Upper lobe of right lung (tissue), 1 donor: ENCODE data around the gene SLC9A7. TPM values are rescaled to one million over a fixed set of nuclear protein-coding genes. Genes with fewer than 3 reads are reported as not detected.

Experiments used
- ATAC-seq: fragments of 200-7000 bp; cut with Tn5 transposase; one replicate; pipeline ENCODE4 v1.9.1; 2020; ENCODE audit warnings: mild to moderate bottlenecking, moderate library complexity
- DNase-seq: peaks from one replicate; pipeline ENCODE4 v3.0.0-alpha.2; 2020
- H3K27ac ChIP-seq: fragments of 200-600 bp; one replicate; pipeline ENCODE4 v1.8.0; 2022
- H3K27me3 ChIP-seq: fragments of 200-600 bp; one replicate; pipeline ENCODE4 v1.8.0; 2022; ENCODE audit warnings: mild to moderate bottlenecking
- H3K36me3 ChIP-seq: fragments of 200-600 bp; one replicate; pipeline ENCODE4 v1.8.0; 2022
- H3K4me1 ChIP-seq: fragments of 200-600 bp; one replicate; pipeline ENCODE4 v1.8.0; 2022
- H3K4me3 ChIP-seq: fragments of 200-600 bp; one replicate; pipeline ENCODE4 v1.8.0; 2022; ENCODE audit warnings: mild to moderate bottlenecking
- H3K9me3 ChIP-seq: fragments of 200-600 bp; one replicate; pipeline ENCODE4 v1.8.0; 2022
- intact Hi-C: fragments of 100-400 bp; cut with DNase I; formaldehyde crosslinking; loops from one replicate; pipeline ENCODE4 v1.11.0; 2022
- total RNA-seq: library from RNA; stranded (reverse); fragmentation: NEBNext Ultra II Directional; extraction: Animal tissue kit (Norgen Biotek cat#: 25700); gene quantifications from one replicate; pipeline ENCODE4 v1.2.1, GENCODE V29; 2021
- TF ChIP-seq, protein P1 (sequence below): fragments of 200-600 bp; IDR thresholded peaks from one replicate; pipeline ENCODE4 v1.8.0; 2022; ENCODE audit warnings: antibody characterized with exemption
- donor health status: DM: no; HTN: yes; CAD: no; lungs with severe emphysema.

SLC9A7 gene
- total RNA-seq, 1 donor from 2014 or later = 8.8 TPM

DNA sequence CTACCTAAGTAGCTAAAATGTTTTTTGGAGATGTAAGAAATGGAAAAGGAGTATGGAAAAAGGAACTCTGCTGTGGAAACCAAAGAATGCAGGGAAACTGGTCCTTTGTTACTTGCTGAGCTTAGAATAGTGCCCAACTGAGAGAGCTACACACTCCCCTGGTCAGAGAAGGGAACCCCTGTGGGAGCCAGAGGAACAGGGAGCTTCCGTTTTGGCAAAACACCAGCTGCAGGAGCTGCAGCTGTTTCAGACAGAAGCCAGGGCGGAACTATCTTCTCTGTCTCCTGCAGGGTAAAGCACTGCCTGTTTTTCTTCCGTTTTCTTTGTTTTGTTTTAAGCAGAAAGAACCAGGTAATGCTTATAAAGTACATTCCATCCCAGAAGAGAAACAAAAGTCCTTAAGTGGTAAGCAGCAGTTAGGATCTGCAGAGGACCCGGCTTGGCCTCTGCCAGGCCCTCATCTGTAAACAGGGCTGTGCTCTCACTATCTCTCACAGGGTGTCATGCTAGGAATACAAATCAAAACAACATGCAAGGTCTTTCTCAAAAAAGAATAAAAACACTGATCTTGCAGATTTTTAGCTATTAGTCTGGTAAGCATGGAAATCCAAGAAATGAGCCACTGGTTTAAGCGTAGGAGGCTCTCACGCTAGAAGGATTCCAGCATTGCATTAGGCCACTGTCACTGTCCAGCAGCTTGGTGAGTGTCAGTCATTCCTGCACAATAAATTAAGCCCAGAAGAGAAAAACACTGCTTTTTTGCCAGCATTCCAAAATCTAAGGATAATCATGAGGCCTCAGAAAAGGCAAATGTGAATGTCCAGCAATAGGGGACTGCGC is 109.3 kb downstream of the SLC9A7 start:
- ATAC-seq (peak; percentile 72), DNase-seq (no peak)
- Histone ChIP-seq H3K27ac (no peak overlapping the region), H3K4me3 (no peak overlapping the region), H3K4me1 (peaks cover 13% of the 10 kb centered on the region), H3K9me3 (no peaks in the 10 kb centered on the region), H3K36me3 (no peaks in the 10 kb centered on the region), H3K27me3 (no peaks in the 10 kb centered on the region)
- intact Hi-C loops = loop anchor here (10.0 kb wide), 1 partner anchor 75 kb away; the partner anchor contains the start of gene CHST7
- TF ChIP-seq, protein P1, sequence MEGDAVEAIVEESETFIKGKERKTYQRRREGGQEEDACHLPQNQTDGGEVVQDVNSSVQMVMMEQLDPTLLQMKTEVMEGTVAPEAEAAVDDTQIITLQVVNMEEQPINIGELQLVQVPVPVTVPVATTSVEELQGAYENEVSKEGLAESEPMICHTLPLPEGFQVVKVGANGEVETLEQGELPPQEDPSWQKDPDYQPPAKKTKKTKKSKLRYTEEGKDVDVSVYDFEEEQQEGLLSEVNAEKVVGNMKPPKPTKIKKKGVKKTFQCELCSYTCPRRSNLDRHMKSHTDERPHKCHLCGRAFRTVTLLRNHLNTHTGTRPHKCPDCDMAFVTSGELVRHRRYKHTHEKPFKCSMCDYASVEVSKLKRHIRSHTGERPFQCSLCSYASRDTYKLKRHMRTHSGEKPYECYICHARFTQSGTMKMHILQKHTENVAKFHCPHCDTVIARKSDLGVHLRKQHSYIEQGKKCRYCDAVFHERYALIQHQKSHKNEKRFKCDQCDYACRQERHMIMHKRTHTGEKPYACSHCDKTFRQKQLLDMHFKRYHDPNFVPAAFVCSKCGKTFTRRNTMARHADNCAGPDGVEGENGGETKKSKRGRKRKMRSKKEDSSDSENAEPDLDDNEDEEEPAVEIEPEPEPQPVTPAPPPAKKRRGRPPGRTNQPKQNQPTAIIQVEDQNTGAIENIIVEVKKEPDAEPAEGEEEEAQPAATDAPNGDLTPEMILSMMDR = no peak

DNA sequence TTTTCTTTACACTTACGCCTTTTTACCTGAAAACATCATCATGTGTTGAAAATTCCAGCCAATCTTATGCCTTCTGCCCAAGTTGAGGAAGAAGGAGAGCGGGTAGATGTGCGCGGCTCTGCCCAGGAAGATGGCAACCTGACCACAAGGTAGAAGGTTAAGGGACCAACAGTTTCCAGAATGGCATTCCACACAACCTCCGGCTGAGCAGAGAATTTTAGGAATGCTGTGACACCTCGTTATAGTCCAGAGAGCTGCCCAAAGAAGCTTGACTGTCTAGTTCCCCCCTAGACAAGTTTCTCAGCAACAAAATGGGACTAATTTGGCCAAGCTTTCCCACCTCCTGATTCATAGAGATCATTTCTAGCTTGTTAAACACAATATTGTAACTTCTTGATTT is 110.3 kb downstream of the SLC9A7 start:
- H3K9me3 ChIP-seq = no peaks in the 10 kb centered on the region
- H3K36me3 ChIP-seq = no peaks in the 10 kb centered on the region
- TF ChIP-seq, protein P1 = no peak
- H3K4me3 ChIP-seq = no peak overlapping the region
- no peak overlapping the region for H3K27ac ChIP-seq
- intact Hi-C loops = loop anchor here (10.0 kb wide), 1 partner anchor 74 kb away; the partner anchor contains the start of gene CHST7
- peaks cover 13% of the 10 kb centered on the region for H3K4me1 ChIP-seq
- ATAC-seq = no peak
- H3K27me3 ChIP-seq = no peaks in the 10 kb centered on the region
- DNase-seq = no peak

DNA sequence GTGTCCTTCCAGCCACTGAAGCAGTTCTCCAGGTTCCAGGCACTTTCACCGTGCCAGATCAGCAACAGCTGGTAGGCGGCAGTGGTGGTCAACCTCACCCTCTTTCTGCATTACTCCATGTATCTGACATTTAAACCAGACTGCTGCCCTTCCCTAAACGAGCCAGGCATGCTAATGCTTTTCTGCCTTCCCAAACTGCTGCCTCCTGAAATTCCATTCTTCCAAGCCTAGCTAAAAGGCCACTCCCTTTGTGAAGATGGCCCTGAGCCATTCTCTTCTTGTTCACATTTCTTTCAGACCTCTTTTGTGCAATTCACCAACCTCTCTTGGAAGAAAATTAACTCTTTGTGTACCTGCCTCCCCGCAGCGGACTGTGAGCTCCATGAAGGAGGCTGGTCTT is 111.7 kb downstream of the SLC9A7 start:
- TF ChIP-seq, protein P1 = no peak
- no peak overlapping the region for H3K27ac ChIP-seq
- no peaks in the 10 kb centered on the region for H3K36me3 ChIP-seq
- H3K9me3 ChIP-seq = no peaks in the 10 kb centered on the region
- no peak overlapping the region for H3K4me3 ChIP-seq
- no peaks in the 10 kb centered on the region for H3K27me3 ChIP-seq
- ATAC-seq = no peak
- DNase-seq = no peak
- peaks cover 13% of the 10 kb centered on the region for H3K4me1 ChIP-seq
- intact Hi-C loops = loop anchor here (10.0 kb wide), 1 partner anchor 72 kb away; the partner anchor contains the start of gene CHST7

DNA sequence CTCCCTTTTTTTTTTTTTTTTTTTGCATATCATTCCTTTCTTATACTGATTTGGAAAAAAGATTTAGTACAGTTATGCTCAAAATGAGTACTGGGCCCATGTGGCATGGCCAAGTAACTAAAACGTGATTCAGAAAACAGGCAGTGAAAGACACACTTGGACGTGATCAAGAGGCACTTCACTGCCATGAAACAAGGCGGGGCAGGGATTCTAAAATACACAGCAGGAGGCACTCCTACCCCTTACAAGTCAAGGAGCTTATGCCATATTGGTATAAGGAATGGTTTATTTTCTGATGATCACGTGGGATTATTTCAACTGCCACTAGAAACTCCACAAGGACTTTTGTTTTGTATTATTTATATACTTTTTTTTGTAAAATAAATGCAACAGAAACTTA is 113.3 kb downstream of the SLC9A7 start:
- Histone ChIP-seq H3K27me3 (no peaks in the 10 kb centered on the region), H3K4me3 (no peak overlapping the region), H3K36me3 (no peaks in the 10 kb centered on the region), H3K9me3 (no peaks in the 10 kb centered on the region), H3K27ac (no peak overlapping the region), H3K4me1 (peaks cover 13% of the 10 kb centered on the region)
- peak; percentile 86 for ATAC-seq
- TF ChIP-seq, protein P1 = no peak
- DNase-seq = no peak
- intact Hi-C loops = loop anchor here (10.0 kb wide), 1 partner anchor 71 kb away; the partner anchor contains the start of gene CHST7

DNA sequence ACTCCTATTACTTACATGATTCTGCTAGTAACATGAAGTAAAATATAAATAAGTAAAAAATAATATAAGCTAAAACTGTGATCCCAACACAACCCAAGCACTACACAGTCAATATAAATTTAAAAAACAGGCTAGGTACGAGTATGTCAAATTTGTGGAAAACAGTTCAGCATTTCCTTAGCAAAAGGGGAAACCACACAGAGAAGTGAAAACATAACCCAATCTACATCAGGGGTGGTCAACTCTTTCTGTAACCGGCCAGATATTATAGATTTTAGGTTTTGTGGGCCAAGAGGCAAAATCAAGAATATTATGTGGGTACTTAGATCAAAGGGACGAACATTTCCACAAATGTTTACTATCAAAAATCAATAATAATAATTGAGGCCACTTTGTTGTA is 115.3 kb downstream of the SLC9A7 start:
- no peaks in the 10 kb centered on the region for H3K4me1 ChIP-seq
- no peaks in the 10 kb centered on the region for H3K27me3 ChIP-seq
- no peaks in the 10 kb centered on the region for H3K36me3 ChIP-seq
- H3K27ac ChIP-seq = no peak overlapping the region
- no peaks in the 10 kb centered on the region for H3K9me3 ChIP-seq
- no peak for ATAC-seq
- no peak for DNase-seq
- TF ChIP-seq, protein P1 = no peak
- intact Hi-C loops = loop anchor here (10.0 kb wide), 1 partner anchor 69 kb away; the partner anchor contains the start of gene CHST7
- H3K4me3 ChIP-seq = no peak overlapping the region
